Prostate gland (tissue), 1 donor: ENCODE results near the gene DEDD2.

ENCODE experiments used
- POLR2A ChIP-seq: fragments of 450-650 bp; IDR thresholded peaks from one replicate; pipeline ENCODE4 v1.6.1; 2016; ENCODE audit warnings: antibody characterized with exemption, mild to moderate bottlenecking
- POLR2AphosphoS5 ChIP-seq: sonication (generic); formaldehyde crosslinking; IDR thresholded peaks from one replicate; pipeline ENCODE4 v1.6.1; 2017; ENCODE audit warnings: antibody characterized with exemption

DNA sequence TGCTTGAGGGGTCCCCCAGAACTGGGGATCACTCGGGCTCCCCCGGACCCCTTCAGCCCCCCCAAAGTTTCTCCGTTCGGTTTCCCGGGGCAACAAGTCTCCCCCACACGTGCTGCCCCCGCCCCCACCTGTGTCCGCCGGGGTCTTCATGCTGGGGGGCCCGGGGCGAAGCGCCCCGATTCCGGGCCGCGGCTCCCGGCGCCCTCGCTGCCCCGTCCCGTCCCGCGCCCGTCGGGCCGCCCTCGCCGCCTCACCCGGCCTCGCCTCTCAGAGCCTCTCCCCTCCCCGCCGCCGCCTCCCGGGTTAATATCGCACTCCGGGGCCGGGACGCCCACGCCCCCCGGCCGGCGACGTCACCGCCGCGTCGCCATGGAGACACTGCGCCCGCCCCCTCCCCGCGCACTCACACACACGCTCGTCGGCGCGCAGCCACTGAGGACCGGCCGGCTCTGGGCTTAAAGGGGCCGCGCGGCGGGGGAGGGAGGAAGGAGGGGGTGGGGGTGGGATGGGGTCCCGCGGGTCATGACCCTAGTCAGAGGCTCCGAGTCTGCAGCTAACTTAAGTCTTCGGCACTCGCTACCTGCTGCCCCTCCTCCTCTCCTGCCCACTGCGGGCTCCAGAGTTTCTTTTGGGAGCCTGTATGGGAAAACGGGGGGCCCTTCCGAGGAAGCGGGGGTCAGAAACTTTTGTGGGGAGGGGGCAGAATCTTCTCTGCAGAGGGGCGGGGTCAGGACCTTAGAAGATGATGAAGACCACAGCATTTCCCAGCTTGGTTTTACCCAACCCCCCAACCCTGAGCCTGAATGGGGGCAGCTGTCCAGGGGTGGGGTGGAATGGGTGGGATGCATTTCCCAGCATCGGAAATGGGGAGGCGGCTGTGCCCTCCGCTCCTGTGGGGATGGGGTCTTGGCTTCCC lies 37.6 kb upstream of the DEDD2 start, which contains the start of gene ERF:
- TF ChIP-seq POLR2A (peak; percentile 100), POLR2AphosphoS5 (peak; percentile 93)
